HG02623 (cell line): ENCODE data around the gene FOXD2.

Experiments
- ATAC-seq: cut with Tn5 transposase; IDR thresholded peaks from one replicate; pipeline ENCODE4 v1.9.1; 2021; ENCODE audit warnings: moderate library complexity; ENCODE audit not compliant: unreplicated experiment

The FOXD2 gene

DNA sequence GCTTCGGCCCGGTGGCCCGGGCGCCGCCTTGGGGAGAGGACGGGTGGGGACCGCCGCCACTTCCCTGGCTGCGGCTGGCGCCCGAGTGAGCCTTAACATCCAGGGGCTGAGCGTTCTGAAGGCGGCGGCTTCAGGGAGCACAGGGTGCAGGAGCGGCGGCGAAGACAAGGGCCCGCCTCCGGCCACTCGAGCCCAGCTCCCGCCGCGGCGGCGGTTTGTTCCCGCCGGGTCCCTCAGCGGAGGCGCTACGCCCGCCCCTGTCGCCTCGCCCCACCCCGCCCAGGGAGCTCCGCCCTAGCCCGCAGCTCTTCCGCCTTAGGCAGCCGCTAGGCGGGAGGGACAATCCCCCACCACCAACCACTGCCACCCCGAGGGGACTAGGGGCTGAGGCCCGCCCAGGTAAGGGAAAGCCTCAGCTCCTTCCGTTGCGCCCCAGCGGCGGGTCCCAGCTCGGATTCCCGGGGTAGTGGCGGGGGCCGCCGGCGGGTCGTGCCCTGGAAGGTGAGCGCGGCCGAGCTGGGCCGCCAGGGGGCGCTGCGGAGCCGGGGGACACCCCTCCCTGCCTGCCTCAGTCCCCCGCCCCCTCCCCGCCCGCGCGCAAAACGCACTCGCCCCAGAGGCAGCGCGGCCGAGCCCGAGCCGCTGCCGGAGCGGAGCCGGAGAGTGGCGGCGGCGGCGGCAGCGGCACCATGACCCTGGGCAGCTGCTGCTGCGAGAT, at the start of gene FOXD2:
Gene FOXD2, plus strand, starts transcription at position 598 of the 718 bp plus-strand sequence. Its CDS starts 92 bp downstream, at position 690.
- peak; percentile 77 for ATAC-seq

DNA sequence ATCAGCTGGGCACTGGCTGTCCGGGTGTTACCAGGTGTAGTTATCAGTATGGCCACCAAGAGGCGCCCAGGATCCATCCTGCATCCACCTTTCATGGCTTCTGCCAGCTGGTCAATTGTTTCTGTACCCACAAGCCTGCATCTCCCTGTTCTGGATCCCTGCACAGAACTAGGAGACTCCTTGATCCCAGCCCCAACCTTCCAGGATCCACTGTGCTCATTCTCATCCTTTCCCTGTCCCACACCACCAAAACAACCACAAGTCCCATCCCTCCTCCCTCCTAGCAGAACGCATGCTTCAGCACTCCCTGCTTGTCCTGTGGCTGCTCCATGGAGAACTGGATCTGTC, 49.0 kb upstream of the FOXD2 start:
- ATAC-seq = no peak

DNA sequence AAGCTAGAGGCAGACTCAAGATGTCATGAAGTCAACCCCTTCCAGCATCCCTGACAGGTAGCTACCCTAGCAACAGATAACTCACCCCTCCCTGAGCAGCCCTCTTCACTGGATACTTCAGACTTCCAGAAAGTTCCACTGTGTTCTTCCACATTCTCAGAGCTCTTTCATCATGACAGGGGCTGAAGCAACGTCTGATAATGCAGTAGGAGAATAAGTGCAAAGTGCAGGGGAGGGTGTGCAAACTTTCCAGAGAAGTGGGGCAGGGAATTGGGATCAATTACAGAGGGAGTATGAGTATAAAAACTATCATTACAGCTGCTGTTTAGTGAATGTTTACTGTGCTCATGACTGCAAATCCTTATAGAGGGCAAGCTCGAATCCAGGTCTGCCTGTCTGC, 48.1 kb upstream of the FOXD2 start:
- no peak for ATAC-seq

DNA sequence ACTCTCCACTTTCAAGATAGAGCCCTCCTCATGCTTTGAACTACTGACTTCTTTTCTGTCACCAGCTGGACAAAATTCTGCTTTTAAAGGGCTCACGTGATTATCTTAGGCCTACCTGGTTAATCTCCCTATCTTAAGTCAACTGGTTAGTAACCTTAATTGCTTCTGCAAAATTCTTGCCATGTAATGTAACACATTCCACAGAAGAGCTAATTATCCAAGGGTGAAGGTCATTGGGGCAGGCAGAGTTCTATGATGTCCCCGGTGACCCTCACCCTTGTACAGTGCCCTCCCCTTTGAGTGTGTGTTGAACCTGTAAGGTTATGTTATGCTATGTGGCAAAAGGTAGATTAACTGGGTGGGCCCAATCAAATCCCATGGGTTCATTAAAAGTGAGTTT, 47.0 kb upstream of the FOXD2 start:
- ATAC-seq = no peak

DNA sequence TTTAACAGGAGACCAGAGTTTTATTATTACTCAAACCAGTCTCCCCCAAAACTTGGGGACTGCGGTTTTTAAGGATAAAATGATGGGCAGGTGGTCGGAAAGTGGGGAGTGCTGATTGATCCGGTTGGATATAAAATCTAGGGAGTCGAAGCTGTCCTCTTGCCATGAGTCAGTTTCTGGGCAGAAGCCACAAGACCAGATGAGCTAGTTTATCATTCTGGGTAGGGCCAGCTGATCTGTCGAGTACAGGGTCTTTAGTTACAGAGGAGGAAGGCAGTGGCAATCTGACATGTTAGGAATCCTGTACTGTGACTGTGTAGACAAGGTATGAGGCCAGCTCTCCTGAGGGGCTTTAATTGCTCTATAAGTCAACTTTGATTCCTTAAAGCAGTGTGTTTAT, 44.7 kb upstream of the FOXD2 start:
- no peak for ATAC-seq

DNA sequence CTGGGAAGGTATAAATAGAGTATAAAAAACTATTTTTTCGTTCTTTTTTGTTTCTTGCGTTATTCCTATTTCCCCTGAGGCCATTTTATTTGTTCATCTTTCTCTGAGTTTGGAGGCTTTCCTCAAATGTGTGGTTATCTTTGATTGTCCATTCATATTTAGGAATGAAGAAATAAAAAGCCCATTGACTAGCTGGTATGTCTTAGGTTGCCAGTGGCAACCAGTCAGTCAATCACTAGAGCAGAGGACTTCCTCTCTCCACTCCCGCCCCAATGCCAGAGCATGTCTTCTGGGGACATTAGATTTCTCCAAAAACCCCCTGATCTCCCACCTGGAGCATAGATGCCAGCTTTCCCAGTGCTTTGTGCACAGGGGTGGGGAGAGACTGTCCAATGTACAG, 42.4 kb upstream of the FOXD2 start:
- ATAC-seq = no peak

DNA sequence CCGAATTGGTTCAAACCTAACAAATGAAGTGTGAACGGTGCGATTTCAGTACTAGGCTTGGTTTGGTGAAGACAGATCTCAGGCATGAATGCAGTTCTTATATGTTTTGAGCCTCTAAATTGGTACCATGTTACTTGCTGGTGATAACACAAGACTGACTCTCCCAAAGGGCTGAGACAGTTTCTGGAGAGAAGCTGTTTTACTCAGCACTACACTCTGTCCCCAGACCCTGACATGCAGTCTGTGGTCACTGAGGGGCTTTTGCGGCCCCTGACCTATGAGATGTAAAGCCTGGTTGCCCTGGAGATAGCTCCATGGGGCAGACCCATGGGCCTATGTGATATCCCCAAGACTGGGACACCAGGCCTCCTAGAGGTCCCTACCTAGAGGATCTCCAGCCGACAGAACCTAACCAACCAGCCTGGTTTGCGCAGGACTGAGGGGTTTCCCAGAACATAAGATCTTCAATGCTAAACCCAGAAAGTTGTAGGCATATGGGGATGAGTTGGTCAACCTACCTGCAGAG, 41.1 kb upstream of the FOXD2 start:
- ATAC-seq = no peak

DNA sequence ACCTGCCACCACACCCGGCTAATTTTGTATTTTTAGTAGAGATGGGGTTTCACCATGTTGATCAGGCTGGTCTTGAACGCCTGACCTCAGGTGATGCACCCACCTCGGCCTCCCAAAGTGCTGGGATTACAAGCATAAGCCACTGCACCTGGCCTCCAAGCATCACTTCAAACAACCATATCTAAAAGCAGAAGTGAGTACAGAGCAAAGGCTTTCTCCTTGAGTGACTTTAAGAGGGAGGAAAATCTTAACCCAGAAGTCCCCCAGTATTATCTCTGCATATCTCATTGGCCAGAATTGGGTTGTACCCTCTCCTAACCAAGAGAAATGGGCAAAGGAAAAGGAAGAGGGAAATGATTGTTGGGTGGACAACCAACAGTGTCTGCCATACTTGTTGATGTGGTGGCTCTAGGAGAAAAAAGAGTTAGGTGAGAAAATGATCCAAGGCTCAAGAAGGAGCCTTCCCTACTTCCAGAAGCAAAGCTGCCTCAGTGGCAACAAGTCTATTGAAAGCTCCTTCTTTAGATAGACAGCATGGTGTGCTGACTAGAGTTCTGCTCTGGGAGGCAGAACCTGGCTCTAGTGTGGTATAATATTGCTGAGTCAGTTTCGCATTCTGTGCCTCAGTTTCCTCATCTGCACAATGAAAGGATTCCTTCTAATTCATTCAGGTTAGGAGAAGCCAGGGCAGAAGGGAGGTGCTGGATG, 38.6 kb upstream of the FOXD2 start:
- ATAC-seq = no peak

DNA sequence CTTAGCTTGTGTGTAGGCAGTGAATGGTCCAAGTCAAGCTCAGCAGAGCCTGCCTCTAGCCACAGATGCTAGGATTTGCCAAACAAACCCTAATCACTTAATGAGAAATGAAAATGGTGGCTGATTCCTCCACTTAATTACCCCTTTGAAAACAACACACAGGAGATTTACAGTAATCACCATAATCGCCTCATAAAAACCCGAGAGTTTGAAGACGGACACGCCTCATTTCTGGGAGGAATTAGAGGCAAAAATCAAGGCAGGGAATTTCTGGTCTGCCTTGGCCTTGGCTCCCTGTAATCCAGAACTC, 38.0 kb upstream of the FOXD2 start:
- no peak for ATAC-seq

DNA sequence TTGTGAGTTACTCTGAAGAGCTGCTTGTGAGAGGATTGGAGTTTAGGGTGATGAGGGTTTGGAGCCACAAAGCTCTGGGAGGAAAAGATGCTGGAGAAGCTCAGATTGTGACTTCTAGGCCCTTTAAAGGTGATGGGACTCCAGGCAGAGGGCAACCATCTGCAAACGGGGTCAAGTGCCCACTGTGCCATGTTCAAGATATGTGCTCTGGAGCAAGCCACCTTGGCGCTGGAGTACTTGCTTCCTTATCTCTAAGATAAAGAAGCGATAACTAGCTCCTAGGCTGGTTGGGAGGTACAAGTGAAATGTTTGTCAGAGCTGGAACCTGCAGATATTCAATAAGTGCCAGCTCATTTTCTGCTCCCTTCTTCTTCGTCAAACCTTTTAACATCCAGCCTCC, 36.1 kb upstream of the FOXD2 start:
- no peak for ATAC-seq

DNA sequence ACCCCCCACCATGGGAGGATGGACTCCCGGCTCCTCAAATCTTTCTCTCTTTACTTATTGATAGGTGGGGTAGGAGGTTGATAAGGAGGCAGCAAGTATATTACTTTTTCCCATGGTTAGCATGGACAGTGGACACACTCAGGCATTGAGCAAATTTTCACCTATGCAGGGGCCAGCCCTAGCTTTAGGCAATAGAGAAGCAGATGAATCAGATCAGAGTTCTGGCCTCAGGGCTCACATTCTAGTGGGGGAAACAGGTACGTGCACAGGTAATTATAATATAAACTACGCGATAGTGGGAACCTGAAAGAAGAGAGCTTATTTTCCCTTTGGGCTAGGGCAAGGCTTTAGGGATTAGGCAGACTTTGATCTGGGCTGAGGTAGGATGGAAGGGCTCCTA, 35.3 kb upstream of the FOXD2 start:
- no peak for ATAC-seq

DNA sequence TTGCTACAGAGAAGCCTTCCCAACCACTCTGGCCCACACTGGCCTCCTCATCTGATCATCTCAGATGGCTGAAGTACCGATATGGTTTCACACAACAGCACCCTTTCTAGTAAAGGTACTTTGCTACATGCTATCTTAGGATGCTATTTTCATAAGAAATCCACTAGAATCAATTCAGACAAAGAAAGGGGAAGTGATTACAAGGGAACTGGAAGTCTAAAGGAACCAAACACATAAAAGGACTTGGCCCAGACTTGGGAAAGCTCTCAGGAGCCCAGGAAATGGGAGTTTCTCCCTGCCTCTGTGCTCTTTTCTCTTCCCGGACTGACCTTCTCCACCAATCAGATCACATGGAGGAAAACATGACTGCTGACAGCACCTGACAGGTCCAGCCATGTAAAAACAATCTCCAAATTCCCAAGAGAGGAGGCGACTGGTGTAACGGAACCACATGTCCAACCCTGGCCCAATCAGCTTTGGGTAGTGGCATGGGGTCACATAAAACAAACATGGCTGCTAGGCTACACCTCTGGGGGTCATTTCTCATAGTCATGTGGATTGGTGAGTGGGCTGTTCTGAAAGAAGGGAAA, 34.4 kb upstream of the FOXD2 start:
- no peak for ATAC-seq

DNA sequence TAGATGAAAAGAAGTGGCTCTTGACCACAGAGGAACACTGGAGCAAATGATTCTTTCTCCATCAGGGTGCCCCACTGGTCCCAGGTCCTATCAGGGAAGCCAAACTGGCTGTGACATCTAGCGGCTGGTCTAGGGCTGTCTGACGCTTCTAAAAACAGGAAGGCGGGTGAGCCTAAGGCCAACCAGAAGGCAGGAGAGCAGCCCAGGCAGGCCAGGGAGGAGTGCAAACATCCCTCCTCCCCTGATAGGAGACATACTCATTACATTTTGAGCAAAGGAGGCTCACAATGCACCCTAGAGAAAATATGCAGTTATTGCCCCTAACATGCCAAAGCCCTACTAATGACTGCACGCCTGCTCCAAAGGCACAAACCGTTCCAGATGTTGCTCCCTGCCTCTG, 32.1 kb upstream of the FOXD2 start:
- ATAC-seq = no peak

DNA sequence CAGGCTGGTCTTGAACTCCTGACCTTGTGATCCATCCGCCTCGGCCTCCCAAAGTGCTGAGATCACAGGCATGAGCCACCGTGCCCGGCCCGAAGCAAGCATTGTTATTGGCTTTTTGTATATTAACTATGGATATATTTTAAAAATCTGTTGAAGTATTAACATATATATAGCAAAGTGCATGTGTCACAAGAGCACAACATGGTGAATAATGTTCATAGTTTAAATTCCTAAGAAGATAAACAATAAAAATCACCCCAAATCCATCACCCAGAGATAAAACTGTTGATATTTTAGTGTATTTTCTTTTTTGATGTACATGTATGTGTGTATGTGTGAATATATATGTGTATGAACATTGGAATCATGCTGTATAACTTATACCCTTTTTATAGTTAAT, 30.9 kb upstream of the FOXD2 start:
- no peak for ATAC-seq

DNA sequence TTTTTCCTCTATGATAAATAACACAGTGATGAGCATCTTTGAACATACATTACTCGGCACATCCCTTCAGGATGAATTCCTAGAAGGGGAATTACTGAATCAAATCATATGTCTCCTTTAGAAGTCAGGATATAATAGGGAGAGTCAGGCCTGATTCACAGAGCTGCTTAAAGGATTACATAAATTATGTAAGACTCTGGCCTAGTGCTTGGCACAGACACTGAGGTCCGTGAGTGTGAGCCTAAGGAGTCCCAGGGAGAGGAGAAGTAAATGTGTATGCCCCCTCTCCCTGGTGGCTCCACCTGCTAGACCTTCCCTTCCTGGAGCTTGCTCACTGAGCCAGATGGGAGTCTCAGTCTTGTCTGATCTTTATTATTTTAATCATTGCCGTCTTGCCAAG, 30.4 kb upstream of the FOXD2 start:
- ATAC-seq = no peak

DNA sequence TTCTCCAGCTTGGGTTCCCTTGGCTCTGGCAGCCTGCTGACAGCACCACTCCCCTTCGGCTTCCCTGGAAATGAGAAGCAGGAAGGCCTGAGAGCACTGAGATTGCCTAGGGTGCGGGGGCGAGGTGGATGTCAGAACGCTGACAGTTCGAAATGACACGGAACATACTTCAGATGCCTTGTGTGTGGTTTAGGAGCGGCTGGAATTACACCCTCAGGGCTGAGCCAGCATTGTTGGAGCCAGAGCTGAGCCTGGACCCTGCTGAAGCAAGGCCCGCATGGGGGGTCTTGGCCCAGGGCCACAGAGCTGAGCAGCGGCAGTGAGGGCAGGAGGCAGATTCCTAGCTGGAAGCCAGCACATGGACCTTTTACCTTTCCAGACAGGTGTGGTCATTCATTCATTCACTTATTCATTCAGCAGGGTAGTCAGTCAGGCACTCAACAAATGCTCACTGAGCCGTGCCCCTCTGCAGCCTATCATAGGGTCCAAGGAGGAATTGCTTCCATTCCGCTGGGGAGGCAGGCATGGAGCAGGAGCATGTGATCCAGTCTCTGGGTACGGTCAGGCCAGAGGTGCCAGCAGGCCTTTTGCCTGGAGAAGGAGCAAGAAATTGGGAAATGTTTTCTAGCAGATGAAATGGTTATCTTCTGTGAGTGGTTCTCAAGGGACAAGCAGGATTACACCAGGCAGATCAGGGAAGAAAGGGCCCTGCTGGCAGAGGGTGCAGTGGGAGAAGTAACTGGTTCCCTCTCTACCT, 28.4 kb upstream of the FOXD2 start:
- no peak for ATAC-seq

DNA sequence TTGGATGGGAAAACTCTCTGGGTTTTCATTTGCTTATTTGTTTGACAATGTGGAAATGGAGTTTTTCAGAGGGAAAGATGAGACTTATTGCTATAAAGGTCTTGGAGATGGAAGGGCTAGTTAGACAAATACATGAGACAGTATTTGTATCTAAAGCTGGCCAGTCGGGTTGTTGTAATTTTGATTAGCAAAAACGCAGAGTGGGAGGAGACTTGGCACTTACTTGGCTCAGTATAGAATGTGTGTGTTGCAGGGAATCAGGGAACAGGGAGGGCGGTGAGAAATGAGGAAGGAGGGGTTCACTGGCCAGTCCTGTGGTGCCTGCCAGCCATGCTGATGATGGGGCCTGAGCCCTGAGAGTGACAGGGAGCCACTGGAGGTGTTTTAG, 27.8 kb upstream of the FOXD2 start:
- no peak for ATAC-seq

DNA sequence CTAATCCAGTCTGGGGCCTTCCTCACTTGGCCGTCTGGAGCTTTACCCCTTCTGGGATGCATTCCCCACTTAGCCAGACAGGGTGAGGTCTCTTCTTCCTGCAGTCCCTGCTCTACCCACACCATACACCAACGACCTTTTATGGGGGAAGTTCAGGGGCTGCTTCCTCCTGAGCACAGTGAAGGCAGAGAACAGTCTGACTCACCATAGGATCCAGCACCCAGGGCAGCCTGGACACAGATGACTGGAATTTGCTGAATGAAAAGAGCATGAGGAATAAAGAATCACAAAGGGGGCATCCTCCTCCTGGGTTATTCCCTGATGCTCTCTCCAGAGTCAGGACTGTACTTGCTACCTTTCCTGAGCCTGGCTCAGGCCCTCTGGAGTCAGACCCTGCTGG, 26.4 kb upstream of the FOXD2 start:
- ATAC-seq = no peak

DNA sequence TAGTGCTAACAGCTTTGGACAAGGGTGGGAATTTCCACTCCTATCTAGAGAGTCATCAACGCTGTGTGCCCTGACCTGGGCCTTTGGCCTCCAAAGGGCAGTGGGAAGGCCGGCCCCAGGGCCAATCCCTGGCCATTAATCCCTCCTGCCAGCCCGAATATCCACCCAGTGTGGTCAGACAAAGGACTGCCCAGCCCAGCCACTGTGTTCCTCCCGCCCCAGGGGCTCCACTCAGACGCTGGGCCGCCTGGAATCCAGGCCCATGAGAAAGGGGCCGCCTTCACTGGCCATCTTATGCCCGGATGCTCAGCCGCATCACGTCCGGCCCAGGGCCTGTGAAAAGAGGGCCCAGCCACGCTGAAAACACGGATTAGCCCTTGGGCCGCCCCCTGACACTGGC, 25.4 kb upstream of the FOXD2 start:
- no peak for ATAC-seq

DNA sequence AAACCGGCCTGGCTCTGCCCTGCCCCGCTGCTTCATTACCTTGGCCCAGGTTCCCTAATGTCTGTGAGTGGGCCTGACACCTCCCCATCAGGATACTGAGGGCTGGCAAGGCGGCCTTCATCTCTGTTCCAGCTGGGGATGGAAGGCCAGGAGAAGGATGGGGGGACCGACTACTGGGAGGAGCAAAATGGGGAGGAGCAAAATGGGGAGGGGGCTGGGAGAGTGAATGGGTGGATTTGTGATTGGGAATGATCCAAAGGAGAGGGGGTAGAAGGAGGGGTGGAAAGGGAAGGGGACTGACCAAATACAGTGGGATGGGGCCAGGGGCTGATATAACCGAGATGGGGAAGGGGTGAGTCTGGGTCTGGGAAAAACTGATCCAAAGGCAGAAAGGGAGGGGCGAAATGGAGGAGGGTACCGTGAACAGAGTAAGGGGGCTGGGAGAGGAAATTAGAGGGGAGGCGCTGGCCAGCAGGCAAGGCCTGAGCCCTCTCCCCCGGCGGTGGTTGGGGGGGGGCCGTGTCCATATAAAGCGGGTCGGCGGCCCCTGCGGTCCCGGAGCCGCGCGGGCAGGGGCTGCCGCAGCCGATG, 22.0 kb upstream of the FOXD2 start, which contains the start of gene FOXE3:
Gene FOXE3, plus strand, starts transcription at position 558 of the 591 bp plus-strand sequence. Its CDS starts 31 bp downstream, at position 589.
- ATAC-seq = no peak
